Measurements from ENCODE around the gene ELMO3. TPM values are rescaled to one million over a fixed set of nuclear protein-coding genes. Genes with fewer than 3 reads are reported as not detected.

The ELMO3 gene
- total RNA-seq, 1 experiment from 2014 or later, result 45.8 TPM

DNA sequence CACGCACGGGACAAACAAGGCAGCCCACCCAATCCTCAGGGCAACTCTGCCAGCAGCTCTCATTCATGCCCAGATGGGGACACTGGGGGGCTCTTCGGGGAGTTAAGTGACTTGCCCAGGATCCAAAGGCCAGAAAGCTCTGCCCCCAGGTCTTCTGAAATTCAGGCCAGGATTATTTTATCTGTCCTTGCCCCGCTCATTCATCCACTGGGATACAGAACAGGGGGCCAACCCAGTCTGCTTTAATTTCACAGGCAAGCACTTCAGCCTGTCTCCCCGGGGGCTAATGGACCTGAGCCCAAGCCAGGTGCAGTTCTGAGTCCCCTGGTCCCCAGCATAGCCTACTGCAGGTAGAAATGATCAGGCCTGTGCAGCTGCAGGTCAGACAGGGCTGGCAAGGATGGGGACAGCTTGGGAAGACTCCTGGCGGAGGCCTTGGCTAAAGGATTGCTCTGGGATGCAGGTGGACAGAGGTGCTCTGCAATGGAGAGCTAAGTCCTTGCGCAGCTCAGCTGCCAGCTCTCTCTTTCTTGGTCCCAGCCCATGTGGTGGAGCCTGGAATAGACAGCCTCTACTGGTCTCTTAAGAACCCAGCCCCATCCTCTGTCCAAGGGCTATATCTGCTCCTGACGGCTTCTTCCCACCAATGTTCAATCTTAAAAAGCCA is 47.4 kb upstream of the ELMO3 start (continued):
- TF ChIP-seq, protein P1, sequence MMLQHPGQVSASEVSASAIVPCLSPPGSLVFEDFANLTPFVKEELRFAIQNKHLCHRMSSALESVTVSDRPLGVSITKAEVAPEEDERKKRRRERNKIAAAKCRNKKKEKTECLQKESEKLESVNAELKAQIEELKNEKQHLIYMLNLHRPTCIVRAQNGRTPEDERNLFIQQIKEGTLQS (IDR thresholded peaks at IDR 0.05), result no peak
- TF ChIP-seq YY1 (IDR thresholded peaks at IDR 0.05; ENCODE audit: extremely low read depth, insufficient replicate concordance, low read depth, low read length), result no peak
- no peak for TF ChIP-seq EZH2phosphoT487 (IDR thresholded peaks at IDR 0.05; ENCODE audit: borderline replicate concordance)
- no peak for TF ChIP-seq FOSL1 (IDR thresholded peaks at IDR 0.05; ENCODE audit: low read depth)
- TF ChIP-seq POLR2A (IDR thresholded peaks at IDR 0.05; ENCODE audit: borderline replicate concordance, extremely low read depth, insufficient read depth, insufficient read length), result no peak
- no peak for TF ChIP-seq CEBPB (IDR thresholded peaks at IDR 0.05; ENCODE audit: low read depth)

DNA sequence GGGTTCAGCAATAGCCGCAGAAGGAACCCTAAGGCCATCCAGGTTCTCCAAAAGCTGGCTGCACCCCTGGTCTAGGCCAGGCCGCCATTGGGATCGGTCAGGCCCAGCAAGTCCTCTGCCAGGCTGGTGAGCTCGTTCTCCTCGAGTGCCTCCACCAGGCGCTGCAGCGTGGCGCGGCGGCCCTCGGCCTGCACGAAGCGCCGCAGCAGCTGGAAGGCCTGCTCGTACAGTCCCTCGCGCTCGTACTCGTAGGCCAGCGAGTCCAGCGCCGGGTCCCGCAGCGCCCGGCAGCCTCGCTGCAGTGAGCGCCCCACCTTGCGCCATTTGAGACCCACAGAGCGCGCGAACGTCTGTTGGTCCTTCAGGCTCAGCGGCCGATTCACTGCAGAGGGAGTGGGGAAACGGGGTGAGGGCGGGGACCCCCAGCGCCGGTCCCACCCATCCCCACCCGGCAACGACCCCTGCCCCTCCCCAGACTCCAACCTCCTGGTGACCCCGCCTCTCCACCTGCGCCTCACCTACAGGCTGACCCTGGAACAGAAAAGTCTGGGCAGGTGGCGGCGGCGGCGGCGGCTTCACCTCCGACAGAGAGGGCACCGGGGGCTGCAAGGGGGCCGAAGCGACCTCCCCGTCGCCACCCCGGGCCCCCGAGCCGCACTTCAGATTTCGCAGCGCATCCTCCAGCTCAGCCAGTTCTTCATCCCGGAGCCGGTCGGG is 44.2 kb upstream of the ELMO3 start:
- no peak overlapping the region for H3K9ac ChIP-seq (ENCODE audit: low read length)
- POLR2A ChIA-PET, result interaction anchor here (0.8 to 1.3 kb wide), 3 partner anchors 16 to 137 kb away, joined by 4 to 8 read pairs (median 4); partner anchors contain the start of gene NOL3

More for the DNA sequence above, 44.2 kb upstream of the ELMO3 start:
- CTCF ChIA-PET, result interaction anchor here (0.6 to 5.8 kb wide), 31 partner anchors 13 to 274 kb away, joined by 3 to 79 read pairs (median 4); partner anchors contain the start of genes CES3, NOL3 and PDP2
- TF ChIP-seq SP1 (IDR thresholded peaks at IDR 0.05; ENCODE audit: low read depth) (no peak), POLR2AphosphoS5 (IDR thresholded peaks at IDR 0.05; ENCODE audit: low read depth, low read length) (no peak), YY1 (IDR thresholded peaks at IDR 0.05; ENCODE audit: extremely low read depth, insufficient replicate concordance, low read depth, low read length) (no peak), FOSL1 (IDR thresholded peaks at IDR 0.05; ENCODE audit: low read depth) (no peak), SRF (IDR thresholded peaks at IDR 0.05; ENCODE audit: low read depth) (no peak), JUND (IDR thresholded peaks at IDR 0.05) (no peak), RAD21 (IDR thresholded peaks at IDR 0.05; ENCODE audit: low read depth) (no peak), POLR2A (IDR thresholded peaks at IDR 0.05; ENCODE audit: borderline replicate concordance, extremely low read depth, insufficient read depth, insufficient read length) (no peak), CEBPB (IDR thresholded peaks at IDR 0.05; ENCODE audit: low read depth) (no peak), SIN3A (IDR thresholded peaks at IDR 0.05; ENCODE audit: low read depth) (no peak), ELF1 (IDR thresholded peaks at IDR 0.05; ENCODE audit: borderline replicate concordance, low read depth) (no peak), CBX3 (IDR thresholded peaks at IDR 0.05; ENCODE audit: low read depth) (no peak), EZH2phosphoT487 (IDR thresholded peaks at IDR 0.05; ENCODE audit: borderline replicate concordance) (no peak), TCF7L2 (IDR thresholded peaks at IDR 0.05; ENCODE audit: borderline replicate concordance, extremely low read depth, insufficient read depth, insufficient read length) (no peak)
- DNase-seq (ENCODE audit: low read depth, low spot score) (no peak), ATAC-seq (no peak)
- no peaks in the 10 kb centered on the region for H3K27me3 ChIP-seq (ENCODE audit: insufficient read depth, low read length)
- H3K27ac ChIP-seq (ENCODE audit: low read depth, low read length), result no peak overlapping the region
- no peak overlapping the region for H2AFZ ChIP-seq (ENCODE audit: low read depth, low read length, poor library complexity, severe bottlenecking)
- H3K9me2 ChIP-seq (ENCODE audit: insufficient read depth), result no peaks in the 10 kb centered on the region
- RAD21 ChIA-PET (ENCODE audit: low non-redundant PET in 1 of 2, low total read pairs in 2 of 2, uncharacterized antibody in 2 of 2, unreplicated experiment in 2 of 2), result interaction anchor here (0.7 to 1.5 kb wide), 5 partner anchors 137 to 201 kb away, joined by 3 to 19 read pairs (median 4); no protein-coding TSS in a partner anchor
- peak overlapping the region; percentile 47 for H3K4me2 ChIP-seq (ENCODE audit: low read length)
- H4K20me1 ChIP-seq (ENCODE audit: insufficient read depth), result no peaks in the 10 kb centered on the region
- H3K9me3 ChIP-seq (ENCODE audit: control insufficient read depth in 1 of 2, insufficient read depth in 1 of 2, low read depth in 1 of 2, low read length in 2 of 2), result no peaks in the 10 kb centered on the region
- H3K36me3 ChIP-seq (ENCODE audit: control insufficient read depth in 1 of 2, insufficient read depth in 2 of 2, low read length in 2 of 2), result no peaks in the 10 kb centered on the region
- intact Hi-C loops (cut with micrococcal nuclease), result loop anchor here (1.0 to 5.0 kb wide), 3 partner anchors 140 to 202 kb away; no protein-coding TSS in a partner anchor
- no TSS peak for BruUV-seq (replicated peaks)
- H3K79me2 ChIP-seq (ENCODE audit: insufficient read depth, low read length), result no peaks in the 10 kb centered on the region; the same call in 1 of the 2 replicates
- H3K4me3 ChIP-seq (replicated peaks in 1 of 2; ENCODE audit: low read depth in 1 of 2, low read length in 2 of 2), result no peak overlapping the region
- H3K4me1 ChIP-seq (ENCODE audit: control insufficient read depth in 1 of 2, insufficient read depth in 2 of 2, low read length in 2 of 2), result peaks cover 6 to 39% of the 10 kb centered on the region in 2 experiments

All from HCT116 (cell line).